ENCODE data around the gene PCBP3.

The PCBP3 gene

DNA sequence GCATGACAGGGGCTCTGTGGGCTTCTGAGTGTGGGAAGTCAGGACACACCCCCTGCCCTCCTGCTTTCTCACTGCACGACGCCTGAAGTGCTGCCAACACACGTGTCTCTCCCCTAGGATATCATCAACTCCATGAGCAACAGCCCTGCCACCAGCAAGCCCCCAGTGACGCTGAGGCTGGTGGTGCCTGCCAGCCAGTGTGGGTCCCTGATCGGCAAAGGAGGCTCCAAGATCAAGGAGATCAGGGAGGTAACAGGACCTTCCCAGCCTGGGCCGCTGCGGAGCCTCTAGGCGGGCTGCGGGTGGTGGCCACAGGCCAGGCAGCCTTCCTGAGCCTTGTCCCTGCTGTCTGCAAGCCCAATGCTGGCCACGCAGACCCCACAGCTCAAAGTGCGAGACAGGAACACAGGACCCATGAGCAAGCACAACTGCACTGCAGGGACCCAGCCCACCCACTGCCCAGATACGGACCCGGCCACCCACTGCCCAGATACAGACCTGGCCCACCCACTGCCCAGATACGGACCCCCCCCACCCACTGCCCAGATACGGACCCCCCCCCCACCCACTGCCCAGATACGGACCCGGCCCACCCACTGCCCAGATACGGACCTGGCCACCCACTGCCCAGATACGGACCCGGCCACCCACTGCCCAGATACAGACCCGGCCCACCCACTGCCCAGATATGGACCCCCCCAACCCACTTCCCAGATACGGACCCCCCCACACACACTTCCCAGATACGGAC, 265.9 kb downstream of the PCBP3 start:
- no peak for TF ChIP-seq EZH2phosphoT487 (conservative IDR thresholded peaks at IDR 0.05; ENCODE audit: low read length)
- TF ChIP-seq, protein P1, sequence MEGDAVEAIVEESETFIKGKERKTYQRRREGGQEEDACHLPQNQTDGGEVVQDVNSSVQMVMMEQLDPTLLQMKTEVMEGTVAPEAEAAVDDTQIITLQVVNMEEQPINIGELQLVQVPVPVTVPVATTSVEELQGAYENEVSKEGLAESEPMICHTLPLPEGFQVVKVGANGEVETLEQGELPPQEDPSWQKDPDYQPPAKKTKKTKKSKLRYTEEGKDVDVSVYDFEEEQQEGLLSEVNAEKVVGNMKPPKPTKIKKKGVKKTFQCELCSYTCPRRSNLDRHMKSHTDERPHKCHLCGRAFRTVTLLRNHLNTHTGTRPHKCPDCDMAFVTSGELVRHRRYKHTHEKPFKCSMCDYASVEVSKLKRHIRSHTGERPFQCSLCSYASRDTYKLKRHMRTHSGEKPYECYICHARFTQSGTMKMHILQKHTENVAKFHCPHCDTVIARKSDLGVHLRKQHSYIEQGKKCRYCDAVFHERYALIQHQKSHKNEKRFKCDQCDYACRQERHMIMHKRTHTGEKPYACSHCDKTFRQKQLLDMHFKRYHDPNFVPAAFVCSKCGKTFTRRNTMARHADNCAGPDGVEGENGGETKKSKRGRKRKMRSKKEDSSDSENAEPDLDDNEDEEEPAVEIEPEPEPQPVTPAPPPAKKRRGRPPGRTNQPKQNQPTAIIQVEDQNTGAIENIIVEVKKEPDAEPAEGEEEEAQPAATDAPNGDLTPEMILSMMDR (IDR thresholded peaks at IDR 0.05; ENCODE audit: insufficient read depth, low read length, poor library complexity, severe bottlenecking), result no peak
- no peaks in the 10 kb centered on the region for H3K9me3 ChIP-seq (ENCODE audit: insufficient read depth, low read length)
- no peaks in the 10 kb centered on the region for H3K79me2 ChIP-seq (ENCODE audit: insufficient read depth, low read length)
- no peak overlapping the region for H3K27ac ChIP-seq (ENCODE audit: low read depth, low read length)
- no peaks in the 10 kb centered on the region for H3K27me3 ChIP-seq (ENCODE audit: low read length)
- no peak overlapping the region for H2AFZ ChIP-seq (ENCODE audit: low read depth, low read length, severe bottlenecking)
- H3K4me2 ChIP-seq (ENCODE audit: low read depth, low read length, poor library complexity, severe bottlenecking), result no peak overlapping the region
- H3K36me3 ChIP-seq (ENCODE audit: low read length), result no peaks in the 10 kb centered on the region
- no peaks in the 10 kb centered on the region for H4K20me1 ChIP-seq (ENCODE audit: low read depth, low read length)
- no peaks in the 10 kb centered on the region for H3F3A ChIP-seq (ENCODE audit: insufficient read depth)
- no peak overlapping the region for H3K4me3 ChIP-seq (ENCODE audit: insufficient read depth, low read length, poor library complexity, severe bottlenecking)
- H3K9me2 ChIP-seq (replicated peaks; ENCODE audit: insufficient read depth, low read length), result no peaks in the 10 kb centered on the region
- no peak overlapping the region for H3K9ac ChIP-seq (ENCODE audit: low read length)

DNA sequence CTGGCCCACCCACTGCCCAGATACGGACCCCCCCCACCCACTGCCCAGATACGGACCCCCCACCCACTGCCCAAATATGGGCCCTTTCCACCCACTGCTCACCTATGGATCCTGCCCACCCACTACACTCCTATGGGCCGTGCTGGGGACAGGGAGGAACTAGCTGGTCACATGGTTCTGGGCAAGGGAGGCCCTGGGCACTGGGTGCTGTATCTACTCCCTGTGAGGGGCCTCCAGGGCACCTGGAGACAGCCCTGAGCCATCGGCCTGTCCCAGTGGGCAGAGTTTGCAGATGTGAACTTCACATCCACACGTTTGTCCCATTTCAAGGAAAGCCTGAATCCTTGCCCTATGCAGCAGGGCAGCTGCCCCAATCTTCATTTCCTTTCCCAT, 266.6 kb downstream of the PCBP3 start:
- TF ChIP-seq EZH2phosphoT487 (conservative IDR thresholded peaks at IDR 0.05; ENCODE audit: low read length), result no peak
- TF ChIP-seq, protein P1 (IDR thresholded peaks at IDR 0.05; ENCODE audit: insufficient read depth, low read length, poor library complexity, severe bottlenecking), result no peak
- Histone ChIP-seq H3K4me2 (ENCODE audit: low read depth, low read length, poor library complexity, severe bottlenecking) (no peak overlapping the region), H3K79me2 (ENCODE audit: insufficient read depth, low read length) (no peaks in the 10 kb centered on the region), H3K9me3 (ENCODE audit: insufficient read depth, low read length) (no peaks in the 10 kb centered on the region), H2AFZ (ENCODE audit: low read depth, low read length, severe bottlenecking) (no peak overlapping the region), H3K4me3 (ENCODE audit: insufficient read depth, low read length, poor library complexity, severe bottlenecking) (no peak overlapping the region), H4K20me1 (ENCODE audit: low read depth, low read length) (no peaks in the 10 kb centered on the region), H3K27ac (ENCODE audit: low read depth, low read length) (no peak overlapping the region), H3K9ac (ENCODE audit: low read length) (no peak overlapping the region), H3K27me3 (ENCODE audit: low read length) (no peaks in the 10 kb centered on the region), H3K9me2 (replicated peaks; ENCODE audit: insufficient read depth, low read length) (no peaks in the 10 kb centered on the region), H3K36me3 (ENCODE audit: low read length) (no peaks in the 10 kb centered on the region), H3F3A (ENCODE audit: insufficient read depth) (no peaks in the 10 kb centered on the region)

DNA sequence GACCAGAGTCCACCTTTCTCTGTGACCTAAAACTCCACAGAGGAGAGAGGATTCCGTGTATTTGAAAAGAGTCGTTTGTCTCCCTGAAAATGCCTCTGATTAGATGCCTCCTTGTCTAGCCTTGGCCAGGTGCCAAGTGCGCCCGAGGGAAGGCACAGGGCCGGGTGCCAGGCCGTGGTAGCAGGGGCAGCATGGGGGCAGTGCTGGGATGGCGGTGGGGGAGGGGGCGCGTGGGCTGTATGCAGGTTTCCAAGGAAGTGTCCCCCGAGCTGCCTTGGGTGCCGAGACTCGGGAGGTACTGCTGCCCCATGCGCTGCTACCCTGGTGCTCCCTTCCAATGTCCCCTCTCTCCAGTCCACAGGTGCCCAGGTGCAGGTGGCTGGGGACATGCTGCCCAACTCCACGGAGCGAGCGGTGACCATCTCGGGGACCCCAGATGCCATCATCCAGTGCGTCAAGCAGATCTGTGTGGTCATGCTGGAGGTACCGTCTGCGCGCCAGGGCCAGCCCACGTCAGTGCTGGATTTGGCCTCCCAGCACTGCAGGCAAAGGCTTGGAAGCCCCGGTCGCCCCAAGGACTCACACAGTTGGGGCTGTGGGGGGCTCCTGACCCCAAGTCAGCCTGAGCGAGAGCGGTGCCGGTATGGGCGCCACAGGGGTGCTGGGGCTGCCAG, 267.2 kb downstream of the PCBP3 start:
- Histone ChIP-seq H3K36me3 (ENCODE audit: low read length) (no peaks in the 10 kb centered on the region), H4K20me1 (ENCODE audit: low read depth, low read length) (no peaks in the 10 kb centered on the region), H3K27ac (ENCODE audit: low read depth, low read length) (no peak overlapping the region), H3K4me3 (ENCODE audit: insufficient read depth, low read length, poor library complexity, severe bottlenecking) (no peak overlapping the region), H3K4me2 (ENCODE audit: low read depth, low read length, poor library complexity, severe bottlenecking) (no peak overlapping the region), H3K9ac (ENCODE audit: low read length) (no peak overlapping the region), H2AFZ (ENCODE audit: low read depth, low read length, severe bottlenecking) (no peak overlapping the region), H3F3A (ENCODE audit: insufficient read depth) (no peaks in the 10 kb centered on the region), H3K27me3 (ENCODE audit: low read length) (no peaks in the 10 kb centered on the region), H3K9me3 (ENCODE audit: insufficient read depth, low read length) (no peaks in the 10 kb centered on the region), H3K79me2 (ENCODE audit: insufficient read depth, low read length) (no peaks in the 10 kb centered on the region), H3K9me2 (replicated peaks; ENCODE audit: insufficient read depth, low read length) (no peaks in the 10 kb centered on the region)
- TF ChIP-seq EZH2phosphoT487 (conservative IDR thresholded peaks at IDR 0.05; ENCODE audit: low read length), result no peak
- TF ChIP-seq, protein P1 (IDR thresholded peaks at IDR 0.05; ENCODE audit: insufficient read depth, low read length, poor library complexity, severe bottlenecking), result no peak

Measured in SU-DHL-6 (cell line).